SK-N-DZ (cell line): ENCODE results near the gene PURA.
A peak's percentile ranks its signal among the peaks of the same experiment; 100 is the strongest.

Experiments used
- DNase-seq: peaks from one replicate; pipeline ENCODE4 v3.0.0-alpha.2; 2015; ENCODE audit warnings: low spot score

PURA gene

GRCh38 chr5:140159014-140159927 lies 45.4 kb downstream of the PURA start:
- DNase-seq: no peak

- no peak for DNase-seq
These were observed 48.4 kb downstream of the PURA start for GRCh38 chr5:140162275-140162674.

- DNase-seq: no peak
These were observed 48.9 kb downstream of the PURA start for GRCh38 chr5:140162781-140163180.

GRCh38 chr5:140165101-140165922 lies 51.4 kb downstream of the PURA start:
- DNase-seq: no peak

- DNase-seq: no peak
These were observed 52.0 kb downstream of the PURA start for GRCh38 chr5:140165923-140166270.

- DNase-seq: no peak
These were observed 53.0 kb downstream of the PURA start for GRCh38 chr5:140166911-140167310.

GRCh38 chr5:140168371-140168770 lies 54.5 kb downstream of the PURA start:
- no peak for DNase-seq

GRCh38 chr5:140169410-140169809 lies 55.5 kb downstream of the PURA start:
- DNase-seq: no peak

- no peak for DNase-seq
These were observed 58.6 kb downstream of the PURA start for GRCh38 chr5:140172483-140172882.

GRCh38 chr5:140174014-140174413 lies 60.1 kb downstream of the PURA start:
- no peak for DNase-seq

- peak; percentile 92 for DNase-seq
These were observed 60.8 kb downstream of the PURA start, which contains the start of gene CYSTM1 for GRCh38 chr5:140174465-140175366. Gene CYSTM1, plus strand, starts transcription at chr5:140175188. Its CDS starts 19,278 bp downstream, at chr5:140194466.
